Ishikawa (cell line): ENCODE measurements around the gene LDLR.

Experiments used
- RAD21 ChIP-seq: IDR thresholded peaks from 2 replicates; pipeline ENCODE4 v1.6.1; 2012; ENCODE audit warnings: low read depth
- TAF1 ChIP-seq: IDR thresholded peaks from 2 replicates; pipeline ENCODE4 v1.6.1; 2012; ENCODE audit warnings: low read depth, mild to moderate bottlenecking

DNA sequence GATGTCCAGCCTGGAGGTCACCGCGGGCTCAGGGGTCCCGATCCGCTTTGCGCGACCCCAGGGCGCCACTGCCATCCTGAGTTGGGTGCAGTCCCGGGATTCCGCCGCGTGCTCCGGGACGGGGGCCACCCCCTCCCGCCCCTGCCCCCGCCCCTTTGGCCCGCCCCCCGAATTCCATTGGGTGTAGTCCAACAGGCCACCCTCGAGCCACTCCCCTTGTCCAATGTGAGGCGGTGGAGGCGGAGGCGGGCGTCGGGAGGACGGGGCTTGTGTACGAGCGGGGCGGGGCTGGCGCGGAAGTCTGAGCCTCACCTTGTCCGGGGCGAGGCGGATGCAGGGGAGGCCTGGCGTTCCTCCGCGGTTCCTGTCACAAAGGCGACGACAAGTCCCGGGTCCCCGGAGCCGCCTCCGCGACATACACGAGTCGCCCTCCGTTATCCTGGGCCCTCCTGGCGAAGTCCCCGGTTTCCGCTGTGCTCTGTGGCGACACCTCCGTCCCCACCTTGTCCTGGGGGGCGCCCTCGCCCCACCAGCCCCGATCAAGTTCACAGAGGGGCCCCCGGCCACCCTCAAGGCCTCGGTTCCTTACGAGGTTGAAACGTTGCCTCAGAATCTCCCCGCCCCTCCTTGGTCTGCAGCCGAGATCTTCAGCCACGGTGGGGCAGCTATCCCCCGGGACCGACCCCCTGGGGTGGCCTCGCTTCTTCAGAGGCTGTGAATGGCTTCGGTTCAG is 1.2 kb downstream of the LDLR start:
- TF ChIP-seq RAD21 (no peak), TAF1 (peak; percentile 71)
